ENCODE data around the gene UBE2D2.

Gene UBE2D2

GRCh38 chr5:139634541-139634940 is 73.4 kb downstream of the UBE2D2 start:
- DNase-seq (ENCODE audit: low read depth, low spot score) = no peak
- Histone ChIP-seq H3K9me3 (ENCODE audit: insufficient read depth, low read length) (no peaks in the 10 kb centered on the region), H3K9ac (ENCODE audit: insufficient read length, low read depth) (no peak overlapping the region), H3K36me3 (ENCODE audit: insufficient read depth, insufficient read length, low read length) (peaks cover 14% of the 10 kb centered on the region), H3K4me3 (ENCODE audit: insufficient read length, low read depth) (no peak overlapping the region), H3K27me3 (ENCODE audit: insufficient read depth, insufficient read length) (no peaks in the 10 kb centered on the region), H3K4me1 (ENCODE audit: insufficient read depth, insufficient read length) (peaks cover 13% of the 10 kb centered on the region)
- TF ChIP-seq SUZ12 (IDR thresholded peaks at IDR 0.05; ENCODE audit: extremely low read depth, insufficient read depth, insufficient read length) = no peak
- no peak for TF ChIP-seq YY1 (IDR thresholded peaks at IDR 0.05; ENCODE audit: insufficient read depth, insufficient read length)
- no peak for TF ChIP-seq ZNF274 (IDR thresholded peaks at IDR 0.05; ENCODE audit: low read depth, low read length)

- Histone ChIP-seq H3K9me3 (ENCODE audit: insufficient read depth, low read length) (no peaks in the 10 kb centered on the region), H3K4me3 (ENCODE audit: insufficient read length, low read depth) (no peak overlapping the region), H3K4me1 (ENCODE audit: insufficient read depth, insufficient read length) (peaks cover 18% of the 10 kb centered on the region), H3K36me3 (ENCODE audit: insufficient read depth, insufficient read length, low read length) (peaks cover 10% of the 10 kb centered on the region), H3K27me3 (ENCODE audit: insufficient read depth, insufficient read length) (no peaks in the 10 kb centered on the region), H3K9ac (ENCODE audit: insufficient read length, low read depth) (no peak overlapping the region)
- DNase-seq (ENCODE audit: low read depth, low spot score) = no peak
- TF ChIP-seq SUZ12 (IDR thresholded peaks at IDR 0.05; ENCODE audit: extremely low read depth, insufficient read depth, insufficient read length) = no peak
- TF ChIP-seq YY1 (IDR thresholded peaks at IDR 0.05; ENCODE audit: insufficient read depth, insufficient read length) = no peak
- TF ChIP-seq ZNF274 (IDR thresholded peaks at IDR 0.05; ENCODE audit: low read depth, low read length) = no peak
Observed at GRCh38 chr5:139635191-139635590, 74.1 kb downstream of the UBE2D2 start.

GRCh38 chr5:139635606-139636206 is 74.6 kb downstream of the UBE2D2 start:
- no peak overlapping the region for H3K9ac ChIP-seq (ENCODE audit: insufficient read length, low read depth)

GRCh38 chr5:139636207-139636792 is 75.2 kb downstream of the UBE2D2 start:
- TF ChIP-seq YY1 (IDR thresholded peaks at IDR 0.05; ENCODE audit: insufficient read depth, insufficient read length) (no peak), SUZ12 (IDR thresholded peaks at IDR 0.05; ENCODE audit: extremely low read depth, insufficient read depth, insufficient read length) (no peak), ZNF274 (IDR thresholded peaks at IDR 0.05; ENCODE audit: low read depth, low read length) (no peak)
- no peak overlapping the region for H3K9ac ChIP-seq (ENCODE audit: insufficient read length, low read depth)
- no peak overlapping the region for H3K4me3 ChIP-seq (ENCODE audit: insufficient read length, low read depth)
- H3K36me3 ChIP-seq (ENCODE audit: insufficient read depth, insufficient read length, low read length) = peaks cover 10% of the 10 kb centered on the region
- no peaks in the 10 kb centered on the region for H3K9me3 ChIP-seq (ENCODE audit: insufficient read depth, low read length)
- peaks cover 24% of the 10 kb centered on the region for H3K4me1 ChIP-seq (ENCODE audit: insufficient read depth, insufficient read length)
- H3K27me3 ChIP-seq (ENCODE audit: insufficient read depth, insufficient read length) = no peaks in the 10 kb centered on the region
- DNase-seq (ENCODE audit: low read depth, low spot score) = no peak

More at GRCh38 chr5:139635606-139636206, 74.6 kb downstream of the UBE2D2 start:
- TF ChIP-seq ZNF274 (IDR thresholded peaks at IDR 0.05; ENCODE audit: low read depth, low read length) (no peak), YY1 (IDR thresholded peaks at IDR 0.05; ENCODE audit: insufficient read depth, insufficient read length) (no peak), SUZ12 (IDR thresholded peaks at IDR 0.05; ENCODE audit: extremely low read depth, insufficient read depth, insufficient read length) (no peak)
- Histone ChIP-seq H3K9me3 (ENCODE audit: insufficient read depth, low read length) (no peaks in the 10 kb centered on the region), H3K4me3 (ENCODE audit: insufficient read length, low read depth) (no peak overlapping the region), H3K36me3 (ENCODE audit: insufficient read depth, insufficient read length, low read length) (peaks cover 10% of the 10 kb centered on the region), H3K4me1 (ENCODE audit: insufficient read depth, insufficient read length) (peaks cover 23% of the 10 kb centered on the region), H3K27me3 (ENCODE audit: insufficient read depth, insufficient read length) (no peaks in the 10 kb centered on the region)
- DNase-seq (ENCODE audit: low read depth, low spot score) = no peak

GRCh38 chr5:139636975-139637408 is 75.9 kb downstream of the UBE2D2 start:
- DNase-seq (ENCODE audit: low read depth, low spot score) = no peak
- H3K4me1 ChIP-seq (ENCODE audit: insufficient read depth, insufficient read length) = peaks cover 24% of the 10 kb centered on the region

GRCh38 chr5:139637438-139638089 is 76.4 kb downstream of the UBE2D2 start:
- peaks cover 26% of the 10 kb centered on the region for H3K4me1 ChIP-seq (ENCODE audit: insufficient read depth, insufficient read length)
- H3K36me3 ChIP-seq (ENCODE audit: insufficient read depth, insufficient read length, low read length) = peaks cover 1% of the 10 kb centered on the region
- H3K9ac ChIP-seq (ENCODE audit: insufficient read length, low read depth) = peak overlapping the region; percentile 72
- peak overlapping the region; percentile 21 for H3K4me3 ChIP-seq (ENCODE audit: insufficient read length, low read depth)
- TF ChIP-seq YY1 (IDR thresholded peaks at IDR 0.05; ENCODE audit: insufficient read depth, insufficient read length) = no peak
- TF ChIP-seq ZNF274 (IDR thresholded peaks at IDR 0.05; ENCODE audit: low read depth, low read length) = no peak
- TF ChIP-seq SUZ12 (IDR thresholded peaks at IDR 0.05; ENCODE audit: extremely low read depth, insufficient read depth, insufficient read length) = no peak
- no peak for DNase-seq (ENCODE audit: low read depth, low spot score)
- H3K9me3 ChIP-seq (ENCODE audit: insufficient read depth, low read length) = no peaks in the 10 kb centered on the region
- H3K27me3 ChIP-seq (ENCODE audit: insufficient read depth, insufficient read length) = no peaks in the 10 kb centered on the region

More at GRCh38 chr5:139636975-139637408, 75.9 kb downstream of the UBE2D2 start:
- no peak for TF ChIP-seq ZNF274 (IDR thresholded peaks at IDR 0.05; ENCODE audit: low read depth, low read length)
- TF ChIP-seq YY1 (IDR thresholded peaks at IDR 0.05; ENCODE audit: insufficient read depth, insufficient read length) = no peak
- no peak for TF ChIP-seq SUZ12 (IDR thresholded peaks at IDR 0.05; ENCODE audit: extremely low read depth, insufficient read depth, insufficient read length)
- H3K9ac ChIP-seq (ENCODE audit: insufficient read length, low read depth) = no peak overlapping the region
- H3K27me3 ChIP-seq (ENCODE audit: insufficient read depth, insufficient read length) = no peaks in the 10 kb centered on the region
- peak overlapping the region; percentile 16 for H3K4me3 ChIP-seq (ENCODE audit: insufficient read length, low read depth)
- H3K36me3 ChIP-seq (ENCODE audit: insufficient read depth, insufficient read length, low read length) = peaks cover 5% of the 10 kb centered on the region
- H3K9me3 ChIP-seq (ENCODE audit: insufficient read depth, low read length) = no peaks in the 10 kb centered on the region
